IMR-90 (cell line): ENCODE data around the gene STKLD1.

Source experiments
- CTCF ChIP-seq: conservative IDR thresholded peaks from 2 replicates; pipeline ENCODE4 v1.5.1; 2012; ENCODE audit warnings: mild to moderate bottlenecking, low read depth, low read length, improper control_type of control experiment
- FOS ChIP-seq: fragments of 150-350 bp; IDR thresholded peaks from 2 replicates; pipeline ENCODE4 v1.6.1; 2016; ENCODE audit warnings: low read depth, low read length
- POLR2A ChIP-seq: IDR thresholded peaks from 2 replicates; pipeline ENCODE4 v1.6.1; 2012; ENCODE audit warnings: mild to moderate bottlenecking, low read depth, low read length
- RAD21 ChIP-seq: IDR thresholded peaks from 2 replicates; pipeline ENCODE4 v1.6.1; 2012; ENCODE audit warnings: low read length, improper control_type of control experiment
- RCOR1 ChIP-seq: IDR thresholded peaks from 2 replicates; pipeline ENCODE4 v1.6.1; 2012; ENCODE audit warnings: mild to moderate bottlenecking, low read length, improper control_type of control experiment; ENCODE audit not compliant: insufficient replicate concordance
- RFX5 ChIP-seq: IDR thresholded peaks from 2 replicates; pipeline ENCODE4 v1.8.0; 2012; ENCODE audit warnings: low read depth, mild to moderate bottlenecking, low read length, moderate library complexity

- TF ChIP-seq CTCF (no peak), POLR2A (no peak), RFX5 (no peak), RCOR1 (no peak), RAD21 (no peak), FOS (no peak)
Measured at GRCh38 chr9:133387680-133388079, 11.5 kb downstream of the STKLD1 start.
